ENCODE measurements around the gene ATP11B. TPM values are rescaled to one million over a fixed set of nuclear protein-coding genes. Genes with fewer than 3 reads are reported as not detected.
A peak's percentile ranks its signal among the peaks of the same experiment; 100 is the strongest.
"Not testable (repeated sequence)": the region's sequence is repeated elsewhere in the genome, so short reads cannot be mapped to it uniquely, and the experiment has no call there.

The ATP11B gene
- total RNA-seq, 1 donor from 2014 or later, result 69.8 TPM

- DNase-seq (ENCODE audit: low read depth), result peak; percentile 62
Measured at GRCh38 chr3:182837855-182838454, 44.7 kb downstream of the ATP11B start.

GRCh38 chr3:182843478-182843877, 50.2 kb downstream of the ATP11B start:
- peak; percentile 7 for DNase-seq (ENCODE audit: low read depth)

GRCh38 chr3:182848906-182849305, 55.6 kb downstream of the ATP11B start:
- no peak for DNase-seq (ENCODE audit: low read depth)

- no peak for DNase-seq (ENCODE audit: low read depth)
Measured at GRCh38 chr3:182855076-182855475, 61.8 kb downstream of the ATP11B start.

GRCh38 chr3:182861348-182861747, 68.0 kb downstream of the ATP11B start:
- DNase-seq (ENCODE audit: low read depth), result no peak

- DNase-seq (ENCODE audit: low read depth), result no peak
Measured at GRCh38 chr3:182862159-182862860, 69.0 kb downstream of the ATP11B start.

GRCh38 chr3:182869059-182869458, 75.8 kb downstream of the ATP11B start:
- DNase-seq (ENCODE audit: low read depth), result no peak

- not testable (repeated sequence) for DNase-seq (ENCODE audit: low read depth)
Measured at GRCh38 chr3:182870917-182871316, 77.6 kb downstream of the ATP11B start.

GRCh38 chr3:182879031-182879611, 85.8 kb downstream of the ATP11B start:
- DNase-seq (ENCODE audit: low read depth), result no peak

GRCh38 chr3:182886497-182886896, 93.2 kb downstream of the ATP11B start:
- no peak for DNase-seq (ENCODE audit: low read depth)

- no peak for DNase-seq (ENCODE audit: low read depth)
Measured at GRCh38 chr3:182889948-182890629, 96.8 kb downstream of the ATP11B start.

- DNase-seq (ENCODE audit: low read depth), result no peak
Measured at GRCh38 chr3:182891364-182891763, 98.1 kb downstream of the ATP11B start.

GRCh38 chr3:182892226-182892625, 98.9 kb downstream of the ATP11B start:
- no peak for DNase-seq (ENCODE audit: low read depth)

- peak; percentile 20 for DNase-seq (ENCODE audit: low read depth)
Measured at GRCh38 chr3:182895513-182896112, 102.3 kb downstream of the ATP11B start.

GRCh38 chr3:182896553-182896952, 103.2 kb downstream of the ATP11B start:
- no peak for DNase-seq (ENCODE audit: low read depth)

- no peak for DNase-seq (ENCODE audit: low read depth)
Measured at GRCh38 chr3:182902236-182902635, 108.9 kb downstream of the ATP11B start.

GRCh38 chr3:182904164-182904563, 110.9 kb downstream of the ATP11B start:
- DNase-seq (ENCODE audit: low read depth), result no peak

- DNase-seq (ENCODE audit: low read depth), result no peak
Measured at GRCh38 chr3:182905623-182906022, 112.3 kb downstream of the ATP11B start.

GRCh38 chr3:182906036-182906435, 112.7 kb downstream of the ATP11B start:
- no peak for DNase-seq (ENCODE audit: low read depth)

GRCh38 chr3:182908471-182908870, 115.2 kb downstream of the ATP11B start:
- DNase-seq (ENCODE audit: low read depth), result no peak

GRCh38 chr3:182909318-182910040, 116.2 kb downstream of the ATP11B start:
- DNase-seq (ENCODE audit: low read depth), result peak; percentile 68
